ENCODE results near the gene MREG. TPM values are rescaled to one million over a fixed set of nuclear protein-coding genes. Genes with fewer than 3 reads are reported as not detected.
"Not testable (repeated sequence)": the region's sequence is repeated elsewhere in the genome, so short reads cannot be mapped to it uniquely, and the experiment has no call there.

The MREG gene
- total RNA-seq, 2 experiments from 2014 or later = 9.0 to 9.6 TPM

- H3K27me3 Mint-ChIP-seq = no peaks in the 10 kb centered on the region
- no peak overlapping the region for H3K4me3 Mint-ChIP-seq
- H3K36me3 Mint-ChIP-seq (ENCODE audit: low read depth) = peaks cover 9% of the 10 kb centered on the region
- peaks cover 54% of the 10 kb centered on the region for H3K4me1 Mint-ChIP-seq
- ChIA-PET POLR2A (no interaction called here), CTCF (interaction anchor here (1.9 kb wide), 1 partner anchor 10 kb away, joined by 5 read pairs; no protein-coding TSS in a partner anchor)
- peak overlapping the region; percentile 52 for H3K27ac Mint-ChIP-seq
- H3K9me3 Mint-ChIP-seq = no peaks in the 10 kb centered on the region
- DNase-seq = no peak
Observed at GRCh38 chr2:216002101-216002678, 11.2 kb downstream of the MREG start.

- no peak overlapping the region for H3K27ac Mint-ChIP-seq
- no peak for DNase-seq
- H3K9me3 Mint-ChIP-seq = no peaks in the 10 kb centered on the region
- H3K4me1 Mint-ChIP-seq = peaks cover 50% of the 10 kb centered on the region
- H3K27me3 Mint-ChIP-seq = no peaks in the 10 kb centered on the region
- no peak overlapping the region for H3K4me3 Mint-ChIP-seq
- peaks cover 12% of the 10 kb centered on the region for H3K36me3 Mint-ChIP-seq (ENCODE audit: low read depth)
- ChIA-PET CTCF (interaction anchor here (0.9 to 1.9 kb wide), 3 partner anchors 10 to 31 kb away, joined by 3 to 5 read pairs (median 4); no protein-coding TSS in a partner anchor), POLR2A (no interaction called here)
Observed at GRCh38 chr2:216001216-216002100, 11.9 kb downstream of the MREG start.

- H3K9me3 Mint-ChIP-seq = no peaks in the 10 kb centered on the region
- H3K27ac Mint-ChIP-seq = no peak overlapping the region
- H3K36me3 Mint-ChIP-seq (ENCODE audit: low read depth) = peaks cover 20% of the 10 kb centered on the region
- H3K4me3 Mint-ChIP-seq = no peak overlapping the region
- H3K4me1 Mint-ChIP-seq = peaks cover 24% of the 10 kb centered on the region
- ChIA-PET POLR2A (no interaction called here), CTCF (interaction anchor here (0.9 to 1.2 kb wide), 2 partner anchors 7 to 18 kb away, joined by 3 read pairs; no protein-coding TSS in a partner anchor)
- no peak for DNase-seq
- H3K27me3 Mint-ChIP-seq = no peaks in the 10 kb centered on the region
Observed at GRCh38 chr2:215998636-215999035, 14.7 kb downstream of the MREG start.

- H3K4me3 Mint-ChIP-seq = no peak overlapping the region
- H3K27ac Mint-ChIP-seq = no peak overlapping the region
- ChIA-PET CTCF (interaction anchor here (1.1 to 1.2 kb wide), 2 partner anchors 9 to 12 kb away, joined by 3 read pairs; no protein-coding TSS in a partner anchor), POLR2A (no interaction called here)
- H3K36me3 Mint-ChIP-seq (ENCODE audit: low read depth) = peaks cover 32% of the 10 kb centered on the region
- no peak for DNase-seq
- H3K9me3 Mint-ChIP-seq = peaks cover under 1% of the 10 kb centered on the region
- H3K27me3 Mint-ChIP-seq = no peaks in the 10 kb centered on the region
- H3K4me1 Mint-ChIP-seq = peaks cover 12% of the 10 kb centered on the region
Observed at GRCh38 chr2:215997219-215997618, 16.1 kb downstream of the MREG start.

- H3K4me3 Mint-ChIP-seq = no peak overlapping the region
- CTCF ChIA-PET = interaction anchor here (0.6 to 1.4 kb wide), 3 partner anchors 17 to 64 kb away, joined by 3 to 5 read pairs (median 4); partner anchors contain the start of gene MREG
- H3K27ac Mint-ChIP-seq = no peak overlapping the region
- POLR2A ChIA-PET = interaction anchor here (0.6 kb wide), 1 partner anchor 107 kb away, joined by 3 read pairs; no protein-coding TSS in a partner anchor
- H3K27me3 Mint-ChIP-seq = no peaks in the 10 kb centered on the region
- peaks cover 53% of the 10 kb centered on the region for H3K36me3 Mint-ChIP-seq (ENCODE audit: low read depth)
- H3K9me3 Mint-ChIP-seq = peaks cover 20% of the 10 kb centered on the region
- no peak for DNase-seq
- H3K4me1 Mint-ChIP-seq = peaks cover 11% of the 10 kb centered on the region
Observed at GRCh38 chr2:215994911-215995310, 18.4 kb downstream of the MREG start.

- H3K27me3 Mint-ChIP-seq, H3K4me3 Mint-ChIP-seq, H3K27ac Mint-ChIP-seq, DNase-seq, POLR2A ChIA-PET, H3K4me1 Mint-ChIP-seq, CTCF ChIA-PET: not testable (repeated sequence)
- Mint-ChIP-seq H3K9me3 (peaks cover 34% of the 10 kb centered on the region), H3K36me3 (ENCODE audit: low read depth) (peaks cover 65% of the 10 kb centered on the region)
Observed at GRCh38 chr2:215988556-215989207, 24.7 kb downstream of the MREG start.

- ChIA-PET POLR2A (no interaction called here), CTCF (interaction anchor here (0.8 to 1.7 kb wide), 3 partner anchors 12 to 38 kb away, joined by 3 to 7 read pairs (median 3); no protein-coding TSS in a partner anchor)
- Mint-ChIP-seq H3K4me1 (peaks cover 5% of the 10 kb centered on the region), H3K27ac (no peak overlapping the region), H3K36me3 (ENCODE audit: low read depth) (peaks cover 37% of the 10 kb centered on the region), H3K4me3 (no peak overlapping the region), H3K27me3 (no peaks in the 10 kb centered on the region), H3K9me3 (peaks cover 16% of the 10 kb centered on the region)
- no peak for DNase-seq
Observed at GRCh38 chr2:215985257-215985656, 28.1 kb downstream of the MREG start.

- ChIA-PET CTCF (interaction anchor here (0.6 to 1.7 kb wide), 4 partner anchors 12 to 417 kb away, joined by 3 to 7 read pairs (median 3); no protein-coding TSS in a partner anchor), POLR2A (no interaction called here)
- Mint-ChIP-seq H3K4me3 (no peak overlapping the region), H3K27ac (no peak overlapping the region), H3K27me3 (no peaks in the 10 kb centered on the region), H3K4me1 (peaks cover 11% of the 10 kb centered on the region), H3K36me3 (ENCODE audit: low read depth) (peaks cover 33% of the 10 kb centered on the region), H3K9me3 (peaks cover 13% of the 10 kb centered on the region)
- DNase-seq = no peak
Observed at GRCh38 chr2:215984661-215985060, 28.7 kb downstream of the MREG start.

GRCh38 chr2:215983581-215984351 is 29.6 kb downstream of the MREG start:
- ChIA-PET POLR2A (no interaction called here), CTCF (interaction anchor here (1.1 kb wide), 1 partner anchor 99 kb away, joined by 3 read pairs; no protein-coding TSS in a partner anchor)
- Mint-ChIP-seq H3K27ac (no peak overlapping the region), H3K4me1 (peaks cover 17% of the 10 kb centered on the region), H3K27me3 (no peaks in the 10 kb centered on the region), H3K9me3 (peaks cover 8% of the 10 kb centered on the region), H3K4me3 (no peak overlapping the region), H3K36me3 (ENCODE audit: low read depth) (peaks cover 26% of the 10 kb centered on the region)
- DNase-seq = no peak

- H3K36me3 Mint-ChIP-seq (ENCODE audit: low read depth) = peaks cover 27% of the 10 kb centered on the region
- H3K4me1 Mint-ChIP-seq = peaks cover 29% of the 10 kb centered on the region
- H3K27me3 Mint-ChIP-seq = no peaks in the 10 kb centered on the region
- peaks cover 6% of the 10 kb centered on the region for H3K9me3 Mint-ChIP-seq
- no peak overlapping the region for H3K27ac Mint-ChIP-seq
- peak; percentile 14 for DNase-seq
- no peak overlapping the region for H3K4me3 Mint-ChIP-seq
- ChIA-PET CTCF (no interaction called here), POLR2A (no interaction called here)
Observed at GRCh38 chr2:215982465-215982875, 30.9 kb downstream of the MREG start.

- Mint-ChIP-seq H3K4me1 (peaks cover 29% of the 10 kb centered on the region), H3K27ac (no peak overlapping the region), H3K27me3 (no peaks in the 10 kb centered on the region), H3K9me3 (no peaks in the 10 kb centered on the region), H3K36me3 (ENCODE audit: low read depth) (peaks cover 24% of the 10 kb centered on the region), H3K4me3 (no peak overlapping the region)
- no peak for DNase-seq
- POLR2A ChIA-PET = no interaction called here
- CTCF ChIA-PET = no interaction called here
Observed at GRCh38 chr2:215981115-215981514, 32.2 kb downstream of the MREG start.

- no peaks in the 10 kb centered on the region for H3K9me3 Mint-ChIP-seq
- peak overlapping the region; percentile 36 for H3K27ac Mint-ChIP-seq
- peaks cover 29% of the 10 kb centered on the region for H3K4me1 Mint-ChIP-seq
- no peaks in the 10 kb centered on the region for H3K27me3 Mint-ChIP-seq
- peaks cover 23% of the 10 kb centered on the region for H3K36me3 Mint-ChIP-seq (ENCODE audit: low read depth)
- H3K4me3 Mint-ChIP-seq = no peak overlapping the region
- ChIA-PET CTCF (interaction anchor here (2.1 kb wide), 1 partner anchor 10 kb away, joined by 10 read pairs; no protein-coding TSS in a partner anchor), POLR2A (no interaction called here)
- peak; percentile 17 for DNase-seq
Observed at GRCh38 chr2:215979620-215980019, 33.7 kb downstream of the MREG start.

Data from activated CD4-positive, alpha-beta T cell treated with anti-CD3 and anti-CD28 coated beads, Interleukin-2, amount 10 ng/mL, durations not matched to agents 7 days and 5 days (primary cell).